ENCODE measurements around the gene HCST.

DNA sequence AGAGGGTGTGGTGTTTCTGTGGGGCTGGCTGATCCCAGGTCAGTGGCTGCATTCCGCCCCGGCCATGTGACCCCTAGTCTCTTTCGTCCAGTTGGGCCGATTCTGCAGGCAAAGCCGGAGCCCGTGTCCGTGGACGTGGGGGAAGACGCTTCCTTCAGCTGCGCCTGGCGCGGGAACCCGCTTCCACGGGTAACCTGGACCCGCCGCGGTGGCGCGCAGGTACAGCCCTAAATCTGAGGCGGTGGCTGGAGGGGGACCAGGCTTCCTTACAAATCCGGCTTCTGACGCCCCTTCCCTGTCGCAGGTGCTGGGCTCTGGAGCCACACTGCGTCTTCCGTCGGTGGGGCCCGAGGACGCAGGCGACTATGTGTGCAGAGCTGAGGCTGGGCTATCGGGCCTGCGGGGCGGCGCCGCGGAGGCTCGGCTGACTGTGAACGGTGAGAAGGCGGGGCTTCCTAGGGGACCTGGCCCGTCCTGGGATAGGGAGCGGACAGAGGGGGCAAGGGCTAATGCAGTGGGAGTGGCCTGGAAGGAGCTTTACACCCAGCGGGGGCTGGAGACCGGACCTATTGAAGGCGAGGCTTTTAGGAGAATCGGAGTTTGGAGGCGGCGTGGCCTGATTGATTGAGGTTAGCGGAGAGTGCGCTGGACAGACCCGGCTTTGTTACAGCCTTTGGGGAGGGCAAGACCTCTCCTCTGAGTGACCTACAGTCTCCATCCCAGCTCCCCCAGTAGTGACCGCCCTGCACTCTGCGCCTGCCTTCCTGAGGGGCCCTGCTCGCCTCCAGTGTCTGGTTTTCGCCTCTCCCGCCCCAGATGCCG is 41.3 kb upstream of the HCST start:
- TF ChIP-seq, protein P1, sequence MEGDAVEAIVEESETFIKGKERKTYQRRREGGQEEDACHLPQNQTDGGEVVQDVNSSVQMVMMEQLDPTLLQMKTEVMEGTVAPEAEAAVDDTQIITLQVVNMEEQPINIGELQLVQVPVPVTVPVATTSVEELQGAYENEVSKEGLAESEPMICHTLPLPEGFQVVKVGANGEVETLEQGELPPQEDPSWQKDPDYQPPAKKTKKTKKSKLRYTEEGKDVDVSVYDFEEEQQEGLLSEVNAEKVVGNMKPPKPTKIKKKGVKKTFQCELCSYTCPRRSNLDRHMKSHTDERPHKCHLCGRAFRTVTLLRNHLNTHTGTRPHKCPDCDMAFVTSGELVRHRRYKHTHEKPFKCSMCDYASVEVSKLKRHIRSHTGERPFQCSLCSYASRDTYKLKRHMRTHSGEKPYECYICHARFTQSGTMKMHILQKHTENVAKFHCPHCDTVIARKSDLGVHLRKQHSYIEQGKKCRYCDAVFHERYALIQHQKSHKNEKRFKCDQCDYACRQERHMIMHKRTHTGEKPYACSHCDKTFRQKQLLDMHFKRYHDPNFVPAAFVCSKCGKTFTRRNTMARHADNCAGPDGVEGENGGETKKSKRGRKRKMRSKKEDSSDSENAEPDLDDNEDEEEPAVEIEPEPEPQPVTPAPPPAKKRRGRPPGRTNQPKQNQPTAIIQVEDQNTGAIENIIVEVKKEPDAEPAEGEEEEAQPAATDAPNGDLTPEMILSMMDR (IDR thresholded peaks at IDR 0.05; ENCODE audit: low read depth, low read length, poor library complexity, severe bottlenecking), result no peak
- no peak for TF ChIP-seq EZH2phosphoT487 (IDR thresholded peaks at IDR 0.05; ENCODE audit: borderline replicate concordance, low read length)

Data from DOHH2 (cell line).